SK-N-SH (cell line): ENCODE data around the gene INTS11. TPM values are rescaled to one million over a fixed set of nuclear protein-coding genes. Genes with fewer than 3 reads are reported as not detected.

Source experiments
- CTCF ChIA-PET: fragments of 300-600, 350-600 bp; formaldehyde crosslinking; extraction: SDS; loops from one replicate; lab custom pipeline; 2021; lab: Yijun Ruan, JAX
- POLR2A ChIA-PET: fragments of 350-600 bp; sonication (Branson Sonifier 250); formaldehyde crosslinking; extraction: SDS; loops from one replicate; lab custom pipeline; 2020; ENCODE audit warnings: antibody characterized with exemption, inconsistent platforms; lab: Yijun Ruan, JAX
- DNase-seq: peaks from one replicate; pipeline ENCODE4 v3.0.0; 2012
- H2AFZ ChIP-seq: fragments of 200-600 bp; sonication (generic); 2 replicates; pipeline ENCODE4 v1.8.1; 2016; ENCODE audit warnings: antibody characterized with exemption, mild to moderate bottlenecking, low read depth
- H3F3A ChIP-seq: fragments of 200-600 bp; sonication (generic); replicated peaks from 2 replicates; pipeline ENCODE3; 2016; ENCODE audit warnings: antibody characterized with exemption, mild to moderate bottlenecking; ENCODE audit not compliant: insufficient read depth
- H3K27ac ChIP-seq, 2 experiments: fragments of 200-500 bp in 1 of 2; fragments of 200-600 bp in 1 of 2; sonication (Bioruptor generic) in 1 of 2; sonication (generic), shearing (Covaris generic) in 1 of 2; 2 replicates each; pipeline versions ENCODE4 v1.5.1 to v1.6.1; 2014 to 2016; ENCODE audit warnings: low read depth in 2 of 2, inconsistent platforms in 1 of 2, low read length in 1 of 2, mild to moderate bottlenecking in 1 of 2, mixed read lengths in 1 of 2
- H3K27me3 ChIP-seq: fragments of 200-600 bp; sonication (generic), shearing (Covaris generic); 2 replicates; pipeline ENCODE4 v1.6.1; 2016; ENCODE audit warnings: mixed run types; ENCODE audit not compliant: insufficient read depth
- H3K36me3 ChIP-seq, 2 experiments: fragments of 200-500 bp in 1 of 2; fragments of 200-600 bp in 1 of 2; sonication (Bioruptor generic) in 1 of 2; sonication (generic) in 1 of 2; replicated peaks in 1 of 2; 2 replicates each; pipeline versions ENCODE3 to v1.5.1; 2014 to 2016; ENCODE audit warnings: low read length in 1 of 2, mild to moderate bottlenecking in 1 of 2; ENCODE audit not compliant: insufficient read depth in 2 of 2, control insufficient read depth in 1 of 2
- H3K4me1 ChIP-seq, 2 experiments: fragments of 200-500 bp in 1 of 2; fragments of 200-600 bp in 1 of 2; sonication (Bioruptor generic) in 1 of 2; sonication (generic), shearing (Covaris generic) in 1 of 2; 2 replicates each; pipeline versions ENCODE4 v1.5.1 to v1.6.1; 2014 to 2016; ENCODE audit warnings: low read depth in 1 of 2, low read length in 1 of 2, mixed run types in 1 of 2; ENCODE audit not compliant: insufficient read depth in 2 of 2, control insufficient read depth in 1 of 2
- H3K4me2 ChIP-seq: fragments of 200-600 bp; sonication (generic), shearing (Covaris generic); 2 replicates; pipeline ENCODE4 v1.6.1; 2017; ENCODE audit warnings: mixed run types
- H3K4me3 ChIP-seq, 2 experiments: fragments of 200-500 bp in 1 of 2; fragments of 200-600 bp in 1 of 2; sonication (Bioruptor generic) in 1 of 2; sonication (generic), shearing (Covaris generic) in 1 of 2; 2 replicates each; pipeline versions ENCODE4 v1.5.1 to v1.8.1; 2014 to 2016; ENCODE audit warnings: low read depth in 2 of 2, inconsistent platforms in 1 of 2, low read length in 1 of 2, mild to moderate bottlenecking in 1 of 2, mixed read lengths in 1 of 2, moderate library complexity in 1 of 2
- H3K79me2 ChIP-seq: fragments of 200-600 bp; sonication (generic); 2 replicates; pipeline ENCODE4 v1.8.1; 2017; ENCODE audit warnings: mild to moderate bottlenecking; ENCODE audit not compliant: insufficient read depth
- H3K9ac ChIP-seq: fragments of 200-600 bp; sonication (generic); 2 replicates; pipeline ENCODE4 v1.6.1; 2017; ENCODE audit warnings: mixed run types
- H3K9me2 ChIP-seq: fragments of 200-600 bp; sonication (generic); 2 replicates; pipeline ENCODE4 v1.6.1; 2017; ENCODE audit warnings: mixed run types
- H3K9me3 ChIP-seq: fragments of 200-600 bp; sonication (generic); 2 replicates; pipeline ENCODE4 v1.6.1; 2017; ENCODE audit warnings: mixed run types, mild to moderate bottlenecking, moderate library complexity
- H4K20me1 ChIP-seq: fragments of 200-600 bp; sonication (generic); 2 replicates; pipeline ENCODE4 v1.6.1; 2017; ENCODE audit warnings: mild to moderate bottlenecking, mixed run types; ENCODE audit not compliant: insufficient read depth
- CHD2 ChIP-seq: fragments of 150-350 bp; IDR thresholded peaks from 2 replicates; pipeline ENCODE4 v1.6.1; 2018; ENCODE audit warnings: low read length; ENCODE audit not compliant: partially characterized antibody
- EP300 ChIP-seq, 2 experiments: IDR thresholded peaks; 2 replicates each; pipeline versions ENCODE4 v1.4.0 to v1.6.1; 2012; ENCODE audit warnings: borderline replicate concordance in 1 of 2, low read depth in 1 of 2, low read length in 1 of 2
- EZH2phosphoT487 ChIP-seq: fragments of 200-600 bp; sonication (generic); IDR thresholded peaks from 2 replicates; pipeline ENCODE4 v1.6.1; 2017; ENCODE audit warnings: low read depth, mixed run types, mild to moderate bottlenecking, antibody characterized with exemption, moderate library complexity, borderline replicate concordance
- FOSL2 ChIP-seq: IDR thresholded peaks from 2 replicates; pipeline ENCODE4 v1.4.0; 2012; ENCODE audit warnings: low read depth, mild to moderate bottlenecking, moderate library complexity, borderline replicate concordance
- FOXJ3 ChIP-seq: sonication (generic); formaldehyde crosslinking; IDR thresholded peaks from 2 replicates; pipeline ENCODE4 v1.5.1; 2020; ENCODE audit warnings: mild to moderate bottlenecking, missing genetic modification reagents
- GATA2 ChIP-seq: sonication (generic); formaldehyde crosslinking; IDR thresholded peaks from 2 replicates; pipeline ENCODE4 v1.5.0; 2020; ENCODE audit warnings: mild to moderate bottlenecking, missing genetic modification reagents
- MAX ChIP-seq: IDR thresholded peaks from 2 replicates; pipeline ENCODE4 v1.4.0; 2012; ENCODE audit warnings: low read depth
- NFIC ChIP-seq: IDR thresholded peaks from 2 replicates; pipeline ENCODE4 v1.4.0; 2012; ENCODE audit warnings: borderline replicate concordance
- NRF1 ChIP-seq: IDR thresholded peaks from 2 replicates; pipeline ENCODE4 v1.6.1; 2012; ENCODE audit warnings: low read depth, mild to moderate bottlenecking, low read length
- PBX3 ChIP-seq: IDR thresholded peaks from 2 replicates; pipeline ENCODE4; 2012
- POLR2AphosphoS5 ChIP-seq: IDR thresholded peaks from 2 replicates; pipeline ENCODE4 v1.6.1; 2012; ENCODE audit warnings: low read depth, low read length
- SIN3A ChIP-seq: IDR thresholded peaks from 2 replicates; pipeline ENCODE4 v1.6.1; 2012; ENCODE audit warnings: low read depth, mild to moderate bottlenecking, low read length, moderate library complexity, borderline replicate concordance
- SMC3 ChIP-seq: IDR thresholded peaks from 2 replicates; pipeline ENCODE4 v1.6.1; 2012; ENCODE audit warnings: low read depth, low read length, improper control_type of control experiment
- TAF1 ChIP-seq: IDR thresholded peaks from 2 replicates; pipeline ENCODE4 v1.6.1; 2012; ENCODE audit warnings: low read depth, mild to moderate bottlenecking, low read length, moderate library complexity, borderline replicate concordance
- TEAD4 ChIP-seq: IDR thresholded peaks from 2 replicates; pipeline ENCODE4 v1.4.0; 2012; ENCODE audit warnings: mild to moderate bottlenecking, borderline replicate concordance; ENCODE audit not compliant: insufficient read depth
- USF1 ChIP-seq: IDR thresholded peaks from 2 replicates; pipeline ENCODE4 v1.4.0; 2012; ENCODE audit warnings: low read depth, borderline replicate concordance
- WGBS: methylation state at CpG from one replicate; pipeline ENCODE4 v1.1.6; 2017; ENCODE audit warnings: low lambda C conversion rate; 5-methylcytosine and 5-hydroxymethylcytosine counted together
- polyA plus RNA-seq, 3 experiments: library from polyadenylated mRNA; depleted of rRNA; stranded (reverse); fragments of >200 nt; gene quantifications; 2 replicates each; pipeline ENCODE4 v1.2.3, GENCODE V29; 2012

Gene INTS11
- polyA plus RNA-seq, 1 of the 3 experiments (the other 2 are of a cell fraction), result 137 TPM

- no peak for TF ChIP-seq EZH2phosphoT487
- TF ChIP-seq GATA2 (CRISPR knock-in tag), result no peak
- no peak for TF ChIP-seq TAF1
- TF ChIP-seq CHD2, result no peak
- TF ChIP-seq MAX, result no peak
- Histone ChIP-seq H3K79me2 (peaks cover 78% of the 10 kb centered on the region), H3K9me2 (no peaks in the 10 kb centered on the region), H3K4me1 (peaks cover 4 to 20% of the 10 kb centered on the region in 2 experiments; a peak in 2 of 4 replicates), H3K4me2 (no peak overlapping the region), H3K9me3 (no peaks in the 10 kb centered on the region), H3K4me3 (no peak overlapping the region), H3K9ac (no peak overlapping the region), H3K27me3 (no peaks in the 10 kb centered on the region), H3K36me3 (peaks cover 10 to 24% of the 10 kb centered on the region in 2 experiments), H4K20me1 (peaks cover 87% of the 10 kb centered on the region), H3K27ac (no peak overlapping the region), H2AFZ (no peak overlapping the region), H3F3A (peaks cover 17% of the 10 kb centered on the region)
- WGBS, result 96% methylated on average over 5 of the region's 13 CpGs
- DNase-seq, result no peak
- POLR2A ChIA-PET, result no interaction called here
- CTCF ChIA-PET, result interaction anchor here (1.0 to 1.4 kb wide), 2 partner anchors 24 to 145 kb away, joined by 3 read pairs; no protein-coding TSS in a partner anchor
Measured at GRCh38 chr1:1268284-1268682, 56.2 kb downstream of the INTS11 start.

- DNase-seq, result peak; percentile 35
- H3K9me2 ChIP-seq, result no peaks in the 10 kb centered on the region
- H3K27ac ChIP-seq, result no peak overlapping the region
- POLR2A ChIA-PET, result no interaction called here
- peaks cover 17% of the 10 kb centered on the region for H3F3A ChIP-seq
- 94% methylated on average over 13 of the region's 39 CpGs for WGBS
- H3K27me3 ChIP-seq, result no peaks in the 10 kb centered on the region
- H3K4me3 ChIP-seq, result no peak overlapping the region
- H3K79me2 ChIP-seq, result peaks cover 78% of the 10 kb centered on the region
- H3K9ac ChIP-seq, result no peak overlapping the region
- no peak overlapping the region for H2AFZ ChIP-seq
- H4K20me1 ChIP-seq, result peaks cover 88% of the 10 kb centered on the region
- H3K4me2 ChIP-seq, result no peak overlapping the region
- H3K36me3 ChIP-seq, result peaks cover 16 to 30% of the 10 kb centered on the region in 2 experiments
- H3K9me3 ChIP-seq, result no peaks in the 10 kb centered on the region
- TF ChIP-seq CHD2 (no peak), SIN3A (no peak), USF1 (no peak), TEAD4 (no peak), EP300 (IDR thresholded peaks at IDR 0.05; ENCODE audit: borderline replicate concordance in 1 of 2, low read depth in 1 of 2, low read length in 1 of 2) (no peak), FOSL2 (no peak), NRF1 (no peak), PBX3 (no peak), POLR2AphosphoS5 (no peak), NFIC (no peak), EZH2phosphoT487 (no peak), SMC3 (no peak), FOXJ3 (CRISPR knock-in tag) (no peak)
- CTCF ChIA-PET, result interaction anchor here (1.0 to 1.4 kb wide), 2 partner anchors 24 to 145 kb away, joined by 3 read pairs; no protein-coding TSS in a partner anchor
- H3K4me1 ChIP-seq, result peaks cover 4 to 19% of the 10 kb centered on the region in 2 experiments; a peak in 2 of 4 replicates
Measured at GRCh38 chr1:1267488-1268283, 56.8 kb downstream of the INTS11 start.
